Right lobe of liver (tissue), 4 donors: ENCODE results near the gene CCDC33.

Source experiments
- CTCF ChIP-seq, 4 donors: fragments of 200-600 bp in 3 of 4; fragments of 450-650 bp in 1 of 4; IDR thresholded peaks; one replicate each; pipeline versions ENCODE4 v1.5.1 to v1.8.0; 2016 to 2022; ENCODE audit warnings: antibody characterized with exemption in 4 of 4, mild to moderate bottlenecking in 2 of 4
- POLR2A ChIP-seq: fragments of 450-650 bp; IDR thresholded peaks from one replicate; pipeline ENCODE4 v1.6.1; 2017; ENCODE audit warnings: antibody characterized with exemption, mild to moderate bottlenecking
- donor health status: DM: no; HTN: no; CAD: no.
- donor health status: DM: no; HTN: no; CAD: no.
- donor health status: DM: no; HTN: yes; CAD: no.

- no peak for TF ChIP-seq CTCF (IDR thresholded peaks at IDR 0.05)
- no peak for TF ChIP-seq POLR2A
Observed at GRCh38 chr15:74340150-74340549, 104.0 kb downstream of the CCDC33 start.
